Measurements from ENCODE around the gene SLC12A3. TPM values are rescaled to one million over a fixed set of nuclear protein-coding genes. Genes with fewer than 3 reads are reported as not detected.

Gene SLC12A3
- total and polyA plus RNA-seq, 2 experiments from 2014 or later, result not detected

GRCh38 chr16:56950051-56950450 is 85.0 kb downstream of the SLC12A3 start:
- Histone ChIP-seq H3K4me1 (ENCODE audit: low read depth) (no peaks in the 10 kb centered on the region), H3K4me3 (no peak overlapping the region), H3K9me3 (ENCODE audit: low read depth) (no peaks in the 10 kb centered on the region), H3K27me3 (no peaks in the 10 kb centered on the region), H3K36me3 (peaks cover 2% of the 10 kb centered on the region), H3K27ac (no peak overlapping the region)
- TF ChIP-seq, protein P1, sequence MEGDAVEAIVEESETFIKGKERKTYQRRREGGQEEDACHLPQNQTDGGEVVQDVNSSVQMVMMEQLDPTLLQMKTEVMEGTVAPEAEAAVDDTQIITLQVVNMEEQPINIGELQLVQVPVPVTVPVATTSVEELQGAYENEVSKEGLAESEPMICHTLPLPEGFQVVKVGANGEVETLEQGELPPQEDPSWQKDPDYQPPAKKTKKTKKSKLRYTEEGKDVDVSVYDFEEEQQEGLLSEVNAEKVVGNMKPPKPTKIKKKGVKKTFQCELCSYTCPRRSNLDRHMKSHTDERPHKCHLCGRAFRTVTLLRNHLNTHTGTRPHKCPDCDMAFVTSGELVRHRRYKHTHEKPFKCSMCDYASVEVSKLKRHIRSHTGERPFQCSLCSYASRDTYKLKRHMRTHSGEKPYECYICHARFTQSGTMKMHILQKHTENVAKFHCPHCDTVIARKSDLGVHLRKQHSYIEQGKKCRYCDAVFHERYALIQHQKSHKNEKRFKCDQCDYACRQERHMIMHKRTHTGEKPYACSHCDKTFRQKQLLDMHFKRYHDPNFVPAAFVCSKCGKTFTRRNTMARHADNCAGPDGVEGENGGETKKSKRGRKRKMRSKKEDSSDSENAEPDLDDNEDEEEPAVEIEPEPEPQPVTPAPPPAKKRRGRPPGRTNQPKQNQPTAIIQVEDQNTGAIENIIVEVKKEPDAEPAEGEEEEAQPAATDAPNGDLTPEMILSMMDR (IDR thresholded peaks at IDR 0.05; ENCODE audit: low read depth, low read length), result no peak
- no peak for DNase-seq (ENCODE audit: low read depth in 1 of 2, low spot score in 1 of 2)

DNA sequence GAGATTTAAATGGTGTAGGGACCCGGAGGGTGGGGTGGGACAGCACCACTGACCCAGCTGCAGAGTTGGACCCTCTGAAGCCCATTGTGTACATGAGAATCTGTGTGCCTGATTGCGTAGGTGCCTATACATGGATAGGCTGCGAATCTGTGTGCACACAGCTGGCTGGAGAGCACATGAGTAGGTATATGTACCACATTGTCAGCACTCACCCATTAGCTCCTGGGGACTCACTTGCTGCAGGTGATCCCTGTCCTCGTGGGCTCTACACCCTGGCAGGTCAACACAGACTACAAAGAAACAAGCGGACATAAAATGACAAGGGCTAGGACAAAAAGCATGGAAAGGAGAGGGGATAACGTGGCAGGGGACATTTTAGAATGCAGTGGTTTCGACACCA is 85.4 kb downstream of the SLC12A3 start:
- no peaks in the 10 kb centered on the region for H3K9me3 ChIP-seq (ENCODE audit: low read depth)
- no peaks in the 10 kb centered on the region for H3K27me3 ChIP-seq
- no peaks in the 10 kb centered on the region for H3K4me1 ChIP-seq (ENCODE audit: low read depth)
- H3K36me3 ChIP-seq, result no peaks in the 10 kb centered on the region
- H3K4me3 ChIP-seq, result no peak overlapping the region
- DNase-seq (ENCODE audit: low read depth in 1 of 2, low spot score in 1 of 2), result no peak
- TF ChIP-seq, protein P1 (IDR thresholded peaks at IDR 0.05; ENCODE audit: low read depth, low read length), result no peak
- no peak overlapping the region for H3K27ac ChIP-seq

DNA sequence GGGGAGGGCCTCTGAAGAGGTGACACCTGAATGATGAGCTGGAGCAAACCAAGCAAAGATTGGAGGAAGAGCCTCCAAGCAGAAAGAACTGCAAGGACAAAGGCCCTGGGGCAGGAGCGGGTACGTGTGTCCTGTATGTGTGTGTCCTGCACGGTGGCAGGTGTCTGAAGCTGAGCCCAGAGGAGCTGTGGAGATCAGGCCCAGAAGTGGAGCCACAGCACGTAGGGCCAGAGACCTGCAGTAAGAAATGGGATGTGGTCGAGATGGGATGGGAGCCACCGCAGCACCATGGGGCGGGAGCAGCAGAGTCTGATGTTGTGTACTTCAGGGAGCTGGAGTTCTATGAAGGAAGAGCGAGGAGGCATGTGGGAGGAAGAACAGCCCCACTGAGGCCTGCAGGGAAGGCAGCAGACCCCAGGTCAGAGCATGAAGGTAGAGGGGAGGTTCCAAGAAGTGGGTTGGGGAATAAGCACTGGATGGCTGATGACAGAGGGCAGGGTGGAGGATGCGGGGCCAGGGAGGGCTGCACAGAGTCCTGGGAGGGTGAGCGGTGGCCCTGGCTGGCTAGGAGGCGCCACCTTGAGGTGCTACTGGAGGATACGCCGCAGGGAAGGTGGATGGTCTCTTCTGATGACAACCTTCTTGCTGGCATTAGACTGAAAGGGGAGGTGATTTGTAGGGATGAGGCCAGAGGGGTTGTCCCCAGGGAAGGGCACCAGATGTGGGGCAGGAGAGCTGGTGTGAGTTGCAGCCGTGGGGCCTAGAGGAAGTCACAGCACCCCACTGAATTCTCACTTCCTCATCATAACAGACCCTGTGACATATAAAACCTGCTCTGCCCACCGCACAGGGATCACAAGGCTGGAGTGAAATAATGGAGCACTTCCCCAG is 86.1 kb downstream of the SLC12A3 start:
- H3K9me3 ChIP-seq (ENCODE audit: low read depth), result no peaks in the 10 kb centered on the region
- no peaks in the 10 kb centered on the region for H3K4me1 ChIP-seq (ENCODE audit: low read depth)
- H3K4me3 ChIP-seq, result no peak overlapping the region
- peak; percentile 70 to 75 for DNase-seq (ENCODE audit: low read depth in 1 of 2, low spot score in 1 of 2)
- no peak overlapping the region for H3K27ac ChIP-seq
- no peaks in the 10 kb centered on the region for H3K27me3 ChIP-seq
- no peaks in the 10 kb centered on the region for H3K36me3 ChIP-seq
- TF ChIP-seq, protein P1 (IDR thresholded peaks at IDR 0.05; ENCODE audit: low read depth, low read length), result peak; percentile 76

DNA sequence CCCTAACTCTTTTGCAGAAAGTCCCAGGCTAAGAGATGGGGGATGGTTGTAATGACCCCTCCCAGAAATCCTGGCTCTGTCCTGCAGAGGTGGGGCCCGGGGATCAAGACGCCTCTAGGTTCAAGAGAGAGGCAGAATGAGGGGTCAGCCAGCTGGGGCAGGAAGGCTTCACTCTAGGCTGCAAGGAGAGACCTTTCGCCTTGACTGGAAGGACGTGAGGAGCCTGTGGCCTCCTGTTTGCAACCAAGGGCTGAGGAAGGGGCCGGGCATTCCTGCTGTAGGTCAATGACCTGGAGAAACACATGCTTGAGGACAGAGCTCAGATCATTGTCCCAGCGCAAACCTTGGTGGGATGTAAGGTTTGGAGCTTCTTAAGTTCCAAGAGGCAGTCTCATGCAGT is 88.0 kb downstream of the SLC12A3 start:
- H3K9me3 ChIP-seq (ENCODE audit: low read depth), result no peaks in the 10 kb centered on the region
- H3K4me1 ChIP-seq (ENCODE audit: low read depth), result no peaks in the 10 kb centered on the region
- H3K4me3 ChIP-seq, result no peak overlapping the region
- DNase-seq (ENCODE audit: low read depth in 1 of 2, low spot score in 1 of 2), result no peak
- no peaks in the 10 kb centered on the region for H3K36me3 ChIP-seq
- H3K27ac ChIP-seq, result no peak overlapping the region
- no peaks in the 10 kb centered on the region for H3K27me3 ChIP-seq
- TF ChIP-seq, protein P1 (IDR thresholded peaks at IDR 0.05; ENCODE audit: low read depth, low read length), result no peak

- DNase-seq (ENCODE audit: low read depth in 1 of 2, low spot score in 1 of 2), result no peak
- H3K9me3 ChIP-seq (ENCODE audit: low read depth), result no peaks in the 10 kb centered on the region
- H3K4me1 ChIP-seq (ENCODE audit: low read depth), result peaks cover under 1% of the 10 kb centered on the region
- TF ChIP-seq, protein P1 (IDR thresholded peaks at IDR 0.05; ENCODE audit: low read depth, low read length), result no peak
- no peak overlapping the region for H3K27ac ChIP-seq
- no peaks in the 10 kb centered on the region for H3K36me3 ChIP-seq
- H3K4me3 ChIP-seq, result no peak overlapping the region
- no peaks in the 10 kb centered on the region for H3K27me3 ChIP-seq
These were observed 91.1 kb downstream of the SLC12A3 start for GRCh38 chr16:56956076-56956475.
